Measurements from ENCODE around the gene MSRB1. TPM values are rescaled to one million over a fixed set of nuclear protein-coding genes. Genes with fewer than 3 reads are reported as not detected.
"Not testable (repeated sequence)": the region's sequence is repeated elsewhere in the genome, so short reads cannot be mapped to it uniquely, and the experiment has no call there.

Gene MSRB1
- polyA plus RNA-seq, 1 experiment, result 23.1 TPM

DNA sequence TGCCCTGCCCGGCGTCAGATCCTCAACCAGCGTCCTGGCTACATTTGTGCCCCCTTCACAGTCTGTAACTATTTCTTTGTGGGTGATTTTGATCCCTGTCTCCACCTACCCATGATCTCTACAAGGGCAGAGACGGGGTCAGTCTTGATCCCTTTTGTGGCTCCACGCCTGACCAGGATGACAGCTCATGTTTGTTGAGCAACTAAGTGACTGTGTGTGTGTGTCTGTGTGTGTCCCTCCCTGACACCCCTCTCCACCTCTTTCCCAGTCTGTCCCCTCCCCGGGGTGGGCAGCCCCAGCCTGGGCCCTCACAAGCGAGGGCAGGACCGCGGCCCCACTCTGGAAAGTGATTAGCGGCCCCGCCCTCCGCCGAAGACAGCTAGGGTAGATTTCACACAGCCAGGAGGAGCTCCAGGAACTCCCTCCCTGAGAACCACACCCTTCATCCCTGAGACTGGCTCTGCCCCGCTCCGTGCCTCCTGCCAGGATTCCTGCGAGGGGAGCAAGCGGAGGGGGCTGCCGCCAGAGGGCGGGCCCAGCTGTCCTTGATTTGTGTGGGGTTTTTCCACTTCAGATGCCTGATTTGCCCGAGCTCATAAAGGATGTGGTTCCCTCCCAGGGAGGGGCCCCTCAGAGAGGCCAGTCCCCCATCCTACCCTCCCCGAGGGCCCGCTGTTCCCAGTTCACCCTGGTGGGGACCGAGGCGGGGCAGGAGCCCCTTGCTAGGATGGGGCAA, 19.5 kb downstream of the MSRB1 start:
- no peak overlapping the region for H3K27ac ChIP-seq (ENCODE audit: low read depth, low read length)
- POLR2A ChIA-PET, result no interaction called here
- peaks cover 64% of the 10 kb centered on the region for H3K27me3 ChIP-seq (ENCODE audit: control insufficient read depth, insufficient read depth, low read length)
- CTCF ChIA-PET, result interaction anchor here (0.8 to 1.0 kb wide), 2 partner anchors 36 to 89 kb away, joined by 3 read pairs; no protein-coding TSS in a partner anchor
- no peak overlapping the region for H3K4me3 ChIP-seq (ENCODE audit: low read depth, low read length)
- DNase-seq (ENCODE audit: low read depth, low spot score), result no peak
- peaks cover 3% of the 10 kb centered on the region; the same call in 1 of the 2 replicates for H3K9me3 ChIP-seq (ENCODE audit: control insufficient read depth, insufficient read depth, low read length)
- TF ChIP-seq, protein P1, sequence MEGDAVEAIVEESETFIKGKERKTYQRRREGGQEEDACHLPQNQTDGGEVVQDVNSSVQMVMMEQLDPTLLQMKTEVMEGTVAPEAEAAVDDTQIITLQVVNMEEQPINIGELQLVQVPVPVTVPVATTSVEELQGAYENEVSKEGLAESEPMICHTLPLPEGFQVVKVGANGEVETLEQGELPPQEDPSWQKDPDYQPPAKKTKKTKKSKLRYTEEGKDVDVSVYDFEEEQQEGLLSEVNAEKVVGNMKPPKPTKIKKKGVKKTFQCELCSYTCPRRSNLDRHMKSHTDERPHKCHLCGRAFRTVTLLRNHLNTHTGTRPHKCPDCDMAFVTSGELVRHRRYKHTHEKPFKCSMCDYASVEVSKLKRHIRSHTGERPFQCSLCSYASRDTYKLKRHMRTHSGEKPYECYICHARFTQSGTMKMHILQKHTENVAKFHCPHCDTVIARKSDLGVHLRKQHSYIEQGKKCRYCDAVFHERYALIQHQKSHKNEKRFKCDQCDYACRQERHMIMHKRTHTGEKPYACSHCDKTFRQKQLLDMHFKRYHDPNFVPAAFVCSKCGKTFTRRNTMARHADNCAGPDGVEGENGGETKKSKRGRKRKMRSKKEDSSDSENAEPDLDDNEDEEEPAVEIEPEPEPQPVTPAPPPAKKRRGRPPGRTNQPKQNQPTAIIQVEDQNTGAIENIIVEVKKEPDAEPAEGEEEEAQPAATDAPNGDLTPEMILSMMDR (IDR thresholded peaks at IDR 0.05; ENCODE audit: low read depth, low read length), result peak; percentile 31; the same call in 1 of the 2 replicates

DNA sequence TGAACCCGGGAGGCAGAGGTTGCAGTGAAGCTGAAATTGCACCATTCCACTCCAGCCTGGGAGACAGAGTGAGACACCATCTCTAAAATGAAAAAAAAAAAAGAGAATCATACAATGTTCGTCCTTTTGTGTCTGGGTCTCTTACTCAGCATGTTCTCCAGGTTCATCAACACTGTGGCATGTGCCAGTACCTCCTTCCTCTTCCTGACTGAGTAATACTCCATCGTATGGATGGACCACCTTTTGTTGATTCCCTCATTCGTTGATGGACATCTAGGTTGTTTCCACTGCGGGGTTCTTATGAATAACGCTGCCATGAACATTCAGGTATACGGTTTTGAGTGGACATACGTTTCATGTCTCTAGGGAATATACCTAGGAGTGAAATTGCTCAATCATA, 20.6 kb downstream of the MSRB1 start:
- Histone ChIP-seq H3K27me3 (ENCODE audit: control insufficient read depth, insufficient read depth, low read length) (peaks cover 69% of the 10 kb centered on the region), H3K4me3 (ENCODE audit: low read depth, low read length) (no peak overlapping the region), H3K9me3 (ENCODE audit: control insufficient read depth, insufficient read depth, low read length) (peaks cover 3% of the 10 kb centered on the region; the same call in 1 of the 2 replicates), H3K27ac (ENCODE audit: low read depth, low read length) (no peak overlapping the region)
- CTCF ChIA-PET, result no interaction called here
- TF ChIP-seq, protein P1 (IDR thresholded peaks at IDR 0.05; ENCODE audit: low read depth, low read length), result no peak
- no peak for DNase-seq (ENCODE audit: low read depth, low spot score)
- POLR2A ChIA-PET, result no interaction called here

DNA sequence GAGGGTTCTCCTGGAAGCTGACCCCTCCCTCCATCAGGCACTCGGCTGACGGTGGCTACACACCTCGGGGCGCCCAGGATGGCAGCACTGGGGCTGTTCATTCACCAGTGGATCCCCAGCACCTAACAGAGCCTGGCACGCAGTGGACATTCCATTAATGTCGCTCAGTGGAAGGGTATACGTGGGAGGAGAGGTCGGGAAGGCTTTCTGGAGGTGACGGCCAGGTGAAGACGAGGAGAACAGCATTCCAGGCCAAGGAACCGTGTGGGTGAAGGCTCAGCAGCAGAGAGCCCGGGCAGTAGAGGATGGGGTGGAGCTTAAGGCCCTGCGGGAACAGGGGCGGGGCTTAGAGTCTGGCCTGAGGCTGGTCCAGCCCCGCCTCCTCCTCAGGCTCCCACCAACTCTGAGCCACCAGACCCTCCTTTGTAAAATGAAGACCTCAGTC, 22.2 kb downstream of the MSRB1 start:
- no peak overlapping the region for H3K4me3 ChIP-seq (ENCODE audit: low read depth, low read length)
- peaks cover 3% of the 10 kb centered on the region; the same call in 1 of the 2 replicates for H3K9me3 ChIP-seq (ENCODE audit: control insufficient read depth, insufficient read depth, low read length)
- DNase-seq (ENCODE audit: low read depth, low spot score), result no peak
- H3K27ac ChIP-seq (ENCODE audit: low read depth, low read length), result no peak overlapping the region
- ChIA-PET CTCF (no interaction called here), POLR2A (no interaction called here)
- TF ChIP-seq, protein P1 (IDR thresholded peaks at IDR 0.05; ENCODE audit: low read depth, low read length), result no peak
- peaks cover 85% of the 10 kb centered on the region for H3K27me3 ChIP-seq (ENCODE audit: control insufficient read depth, insufficient read depth, low read length)

DNA sequence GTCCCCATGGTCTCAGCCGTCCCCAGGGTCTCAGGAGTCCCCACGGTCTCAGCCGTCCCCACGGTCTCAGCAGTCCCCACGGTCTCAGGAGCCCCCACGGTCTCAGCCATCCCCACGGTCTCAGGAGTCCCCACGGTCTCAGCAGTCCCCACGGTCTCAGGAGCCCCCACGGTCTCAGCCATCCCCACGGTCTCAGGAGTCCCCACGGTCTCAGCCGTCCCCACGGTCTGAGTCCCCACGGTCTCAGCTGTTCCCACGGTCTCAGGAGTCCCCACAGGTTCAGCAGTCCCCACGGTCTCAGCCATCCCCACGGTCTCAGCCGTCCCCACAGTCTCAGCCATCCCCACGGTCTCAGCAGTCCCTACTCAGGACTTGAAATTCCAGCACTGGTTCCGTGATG, 22.9 kb downstream of the MSRB1 start:
- H3K9me3 ChIP-seq (ENCODE audit: control insufficient read depth, insufficient read depth, low read length); DNase-seq (ENCODE audit: low read depth, low spot score); H3K27ac ChIP-seq (ENCODE audit: low read depth, low read length); CTCF ChIA-PET; POLR2A ChIA-PET; H3K4me3 ChIP-seq (ENCODE audit: low read depth, low read length): not testable (repeated sequence)
- H3K27me3 ChIP-seq (ENCODE audit: control insufficient read depth, insufficient read depth, low read length), result peaks cover 87% of the 10 kb centered on the region

DNA sequence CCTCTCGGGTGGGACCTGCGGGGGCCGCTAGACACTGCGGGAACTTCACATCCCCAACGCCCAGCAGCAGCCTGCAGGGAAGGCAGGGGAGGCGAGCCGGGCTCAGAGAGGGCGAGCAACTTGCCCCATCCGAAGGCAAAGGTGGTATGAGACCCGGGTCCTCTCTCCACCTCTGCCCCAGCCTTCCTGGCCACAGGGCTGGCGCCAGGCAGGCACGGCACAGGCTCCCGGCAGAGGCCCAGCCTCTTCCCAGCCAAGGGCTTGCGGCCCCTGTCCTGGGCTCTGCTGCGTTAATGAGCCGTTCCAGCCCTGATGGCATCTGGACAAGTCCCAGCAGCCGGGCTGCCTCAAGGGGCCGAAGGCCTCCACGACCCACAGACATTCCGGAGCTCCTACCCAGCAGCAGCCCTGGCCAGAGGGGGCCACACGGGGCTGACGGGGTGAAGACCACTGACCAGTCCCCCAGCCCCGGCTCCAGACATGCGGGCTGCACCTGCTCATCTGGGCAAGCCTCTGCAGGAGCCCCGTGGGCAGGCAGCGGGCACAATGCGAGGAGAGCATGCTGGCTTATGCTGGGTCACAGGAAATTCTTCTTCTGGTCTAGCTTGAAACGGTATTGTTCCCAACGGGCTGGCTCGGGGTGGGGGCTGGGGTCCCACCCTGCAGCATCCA, 23.5 kb downstream of the MSRB1 start:
- Histone ChIP-seq H3K27ac (ENCODE audit: low read depth, low read length) (no peak overlapping the region), H3K9me3 (ENCODE audit: control insufficient read depth, insufficient read depth, low read length) (peaks cover 3% of the 10 kb centered on the region; the same call in 1 of the 2 replicates), H3K27me3 (ENCODE audit: control insufficient read depth, insufficient read depth, low read length) (peaks cover 89% of the 10 kb centered on the region), H3K4me3 (ENCODE audit: low read depth, low read length) (no peak overlapping the region)
- no peak for DNase-seq (ENCODE audit: low read depth, low spot score)
- ChIA-PET CTCF (no interaction called here), POLR2A (no interaction called here)
- TF ChIP-seq, protein P1 (IDR thresholded peaks at IDR 0.05; ENCODE audit: low read depth, low read length), result no peak
